IMR-90 (cell line): ENCODE measurements around the gene UBR1. TPM values are rescaled to one million over a fixed set of nuclear protein-coding genes. Genes with fewer than 3 reads are reported as not detected.

Source experiments
- ATAC-seq: fragments of 200-7000 bp; cut with Tn5 transposase; 2 replicates; pipeline ENCODE4 v1.9.1; 2020; ENCODE audit warnings: low read depth, mild to moderate bottlenecking, moderate library complexity
- BruUV-seq: library from RNA; stranded (reverse); fragments of 400-500 nt; replicated peaks from 2 replicates; lab custom pipeline; 2021; lab: Mats Ljungman, UMichigan
- CTCF ChIA-PET: fragments of 300-600 bp; formaldehyde crosslinking; extraction: SDS; loops from one replicate; lab custom pipeline; 2021; ENCODE audit warnings: antibody characterized with exemption; lab: Yijun Ruan, JAX
- POLR2A ChIA-PET: fragments of 300-600 bp; sonication (Branson Sonifier 250); formaldehyde crosslinking; loops from one replicate; lab custom pipeline; 2022; ENCODE audit warnings: antibody characterized with exemption; ENCODE audit not compliant: unreplicated experiment; lab: Charles Lee
- DNase-seq: peaks from one replicate; pipeline ENCODE4 v3.0.0; 2013
- H2AFZ ChIP-seq: replicated peaks from 2 replicates; pipeline ENCODE3; 2013; ENCODE audit warnings: low read length, mild to moderate bottlenecking; ENCODE audit not compliant: poor library complexity
- H2AK5ac ChIP-seq: 2 replicates; pipeline ENCODE4 v1.6.1; 2013; ENCODE audit warnings: low read depth, low read length, inconsistent platforms
- H2AK9ac ChIP-seq: replicated peaks from 2 replicates; pipeline ENCODE3; 2013; ENCODE audit warnings: mild to moderate bottlenecking, low read depth, low read length, moderate library complexity; ENCODE audit not compliant: poor library complexity
- H2BK120ac ChIP-seq: 2 replicates; pipeline ENCODE4 v1.6.1; 2013; ENCODE audit warnings: low read depth, low read length, inconsistent platforms
- H2BK15ac ChIP-seq: 3 replicates; pipeline ENCODE4 v1.6.1; 2013; ENCODE audit warnings: low read depth, low read length, inconsistent platforms
- H2BK20ac ChIP-seq: 2 replicates; pipeline ENCODE4 v1.6.1; 2013; ENCODE audit warnings: low read depth, mild to moderate bottlenecking, inconsistent platforms, low read length, moderate library complexity
- H2BK5ac ChIP-seq: 2 replicates; pipeline ENCODE4 v1.6.1; 2013; ENCODE audit warnings: mild to moderate bottlenecking, low read depth, low read length, inconsistent platforms; ENCODE audit not compliant: poor library complexity, severe bottlenecking
- H3K14ac ChIP-seq: replicated peaks from 2 replicates; pipeline ENCODE4 v1.6.1; 2013; ENCODE audit warnings: low read depth, low read length, inconsistent platforms
- H3K18ac ChIP-seq: 2 replicates; pipeline ENCODE4 v1.6.1; 2013; ENCODE audit warnings: low read depth, low read length, control low read depth
- H3K23ac ChIP-seq: 2 replicates; pipeline ENCODE4 v1.6.1; 2013; ENCODE audit warnings: low read depth, low read length, inconsistent platforms
- H3K27ac ChIP-seq: 2 replicates; pipeline ENCODE4 v1.5.1; 2013; ENCODE audit warnings: mild to moderate bottlenecking, control low read depth, low read length; ENCODE audit not compliant: insufficient read depth
- H3K27me3 ChIP-seq: 2 replicates; pipeline ENCODE4 v1.6.1; 2013; ENCODE audit warnings: low read length; ENCODE audit not compliant: control insufficient read depth, insufficient read depth
- H3K36me3 ChIP-seq: 2 replicates; pipeline ENCODE4 v1.6.1; 2013; ENCODE audit warnings: low read length, mixed read lengths; ENCODE audit not compliant: control insufficient read depth, insufficient read depth
- H3K4ac ChIP-seq: 2 replicates; pipeline ENCODE4 v1.6.1; 2013; ENCODE audit warnings: low read depth, low read length, inconsistent platforms
- H3K4me1 ChIP-seq: 2 replicates; pipeline ENCODE4 v1.6.1; 2013; ENCODE audit warnings: low read length, mixed read lengths; ENCODE audit not compliant: control insufficient read depth, insufficient read depth
- H3K4me2 ChIP-seq: 2 replicates; pipeline ENCODE4 v1.6.1; 2013; ENCODE audit warnings: low read depth, mild to moderate bottlenecking, control low read depth, low read length, moderate library complexity
- H3K4me3 ChIP-seq: 2 replicates; pipeline ENCODE4 v1.5.1; 2013; ENCODE audit warnings: low read depth, mild to moderate bottlenecking, control low read depth, low read length, moderate library complexity; ENCODE audit not compliant: insufficient read depth
- H3K56ac ChIP-seq: 2 replicates; pipeline ENCODE4 v1.6.1; 2013; ENCODE audit warnings: low read length, inconsistent platforms; ENCODE audit not compliant: insufficient read depth; ENCODE audit errors: extremely low read depth
- H3K79me1 ChIP-seq, 2 experiments: 2 replicates each; pipeline ENCODE4 v1.6.1; 2013; ENCODE audit warnings: low read length in 2 of 2, inconsistent platforms in 1 of 2, low read depth in 1 of 2
- H3K9ac ChIP-seq: 2 replicates; pipeline ENCODE4 v1.6.1; 2013; ENCODE audit warnings: low read depth, low read length, control low read depth
- H3K9me1 ChIP-seq: 2 replicates; pipeline ENCODE4 v1.6.1; 2013; ENCODE audit warnings: low read length, inconsistent platforms; ENCODE audit not compliant: insufficient read depth
- H3K9me3 ChIP-seq: 2 replicates; pipeline ENCODE4 v1.6.1; 2013; ENCODE audit warnings: low read length; ENCODE audit not compliant: control insufficient read depth, insufficient read depth
- H4K20me1 ChIP-seq: 2 replicates; pipeline ENCODE4 v1.6.1; 2013; ENCODE audit warnings: low read length, inconsistent platforms; ENCODE audit not compliant: insufficient read depth
- H4K5ac ChIP-seq: 2 replicates; pipeline ENCODE4 v1.6.1; 2013; ENCODE audit warnings: mild to moderate bottlenecking, low read depth, low read length, control low read depth
- H4K8ac ChIP-seq, 2 experiments: 2 replicates each; pipeline ENCODE4 v1.6.1; 2013; ENCODE audit warnings: low read depth in 2 of 2, low read length in 2 of 2, control low read depth in 1 of 2, inconsistent platforms in 1 of 2
- H4K91ac ChIP-seq: 2 replicates; pipeline ENCODE4 v1.6.1; 2013; ENCODE audit warnings: low read depth, low read length, inconsistent platforms; ENCODE audit not compliant: insufficient read depth
- BHLHE40 ChIP-seq: fragments of 150-350 bp; IDR thresholded peaks from 2 replicates; pipeline ENCODE4 v1.6.1; 2016; ENCODE audit warnings: mild to moderate bottlenecking, low read depth, low read length
- CEBPB ChIP-seq: IDR thresholded peaks from 2 replicates; pipeline ENCODE4 v1.6.1; 2012; ENCODE audit warnings: low read depth, low read length, improper control_type of control experiment
- CHD1 ChIP-seq: IDR thresholded peaks from 2 replicates; pipeline ENCODE4 v1.6.1; 2012; ENCODE audit warnings: low read depth, low read length, improper control_type of control experiment
- CTCF ChIP-seq: conservative IDR thresholded peaks from 2 replicates; pipeline ENCODE4 v1.5.1; 2012; ENCODE audit warnings: mild to moderate bottlenecking, low read depth, low read length, improper control_type of control experiment
- ELK1 ChIP-seq: fragments of 150-350 bp; IDR thresholded peaks from 2 replicates; pipeline ENCODE4 v1.6.1; 2016; ENCODE audit warnings: low read depth, mild to moderate bottlenecking, low read length, moderate library complexity, borderline replicate concordance
- FOS ChIP-seq: fragments of 150-350 bp; IDR thresholded peaks from 2 replicates; pipeline ENCODE4 v1.6.1; 2016; ENCODE audit warnings: low read depth, low read length
- NFE2L2 ChIP-seq: fragments of 150-350 bp; IDR thresholded peaks from 2 replicates; pipeline ENCODE4 v1.6.1; 2016; ENCODE audit warnings: low read depth, mild to moderate bottlenecking, low read length
- POLR2A ChIP-seq: IDR thresholded peaks from 2 replicates; pipeline ENCODE4 v1.6.1; 2012; ENCODE audit warnings: mild to moderate bottlenecking, low read depth, low read length
- RAD21 ChIP-seq: IDR thresholded peaks from 2 replicates; pipeline ENCODE4 v1.6.1; 2012; ENCODE audit warnings: low read length, improper control_type of control experiment
- RCOR1 ChIP-seq: IDR thresholded peaks from 2 replicates; pipeline ENCODE4 v1.6.1; 2012; ENCODE audit warnings: mild to moderate bottlenecking, low read length, improper control_type of control experiment; ENCODE audit not compliant: insufficient replicate concordance
- RFX5 ChIP-seq: IDR thresholded peaks from 2 replicates; pipeline ENCODE4 v1.8.0; 2012; ENCODE audit warnings: low read depth, mild to moderate bottlenecking, low read length, moderate library complexity
- SMC3 ChIP-seq: fragments of 150-350 bp; IDR thresholded peaks from 2 replicates; pipeline ENCODE4 v1.6.1; 2016; ENCODE audit warnings: low read depth, mild to moderate bottlenecking, antibody characterized with exemption, low read length, moderate library complexity
- USF2 ChIP-seq: fragments of 150-350 bp; IDR thresholded peaks from 2 replicates; pipeline ENCODE4 v1.6.1; 2017; ENCODE audit warnings: mild to moderate bottlenecking, antibody characterized with exemption, low read length, low read depth
- WGBS, 2 experiments: methylation state at CpG; one replicate each; pipeline versions ENCODE4 v1.1.5 to v1.1.7; 2013; ENCODE audit warnings: missing lambda C conversion rate in 2 of 2; ENCODE audit not compliant: insufficient read length in 1 of 2; ENCODE audit errors: extremely low coverage in 2 of 2; 5-methylcytosine and 5-hydroxymethylcytosine counted together
- dilution Hi-C: fragments of 300-500 bp; cut with HindIII; formaldehyde crosslinking; loops from one replicate; pipeline ENCODE4 v1.14.3; 2018; ENCODE audit warnings: low sequenced_read_pairs; ENCODE audit not compliant: unreplicated experiment
- in situ Hi-C: fragments of 300-500 bp; cut with MboI; formaldehyde crosslinking; loops from 3 replicates; pipeline ENCODE4 v1.14.3; 2019; ENCODE audit warnings: low sequenced_read_pairs, inconsistent platforms, mixed read lengths
- intact Hi-C: fragments of 100-400 bp; cut with micrococcal nuclease; formaldehyde crosslinking; loops from 2 replicates; pipeline ENCODE4 v1.10.0; 2022
- polyA plus RNA-seq, 3 experiments: library from polyadenylated mRNA; depleted of rRNA; stranded (reverse); fragments of >200 nt; gene quantifications; 2 replicates each; pipeline ENCODE4 v1.2.3, GENCODE V29; 2012; ENCODE audit warnings: low replicate concordance in 1 of 3
- total RNA-seq: library from RNA; depleted of rRNA; stranded (reverse); fragments of >200 nt; gene quantifications from 2 replicates; pipeline ENCODE4 v1.2.3, GENCODE V29; 2012

The UBR1 gene
- total and polyA plus RNA-seq, 2 of the 4 experiments (the other 2 are of a cell fraction) = 6.5 to 30.1 TPM

GRCh38 chr15:42971830-42972229 is 134.0 kb downstream of the UBR1 start:
- Histone ChIP-seq H4K91ac (no peak overlapping the region), H3K9ac (no peak overlapping the region), H2BK5ac (no peak overlapping the region), H2BK120ac (no peak overlapping the region), H3K9me3 (no peaks in the 10 kb centered on the region), H3K27me3 (no peaks in the 10 kb centered on the region), H3K36me3 (peaks cover 28% of the 10 kb centered on the region), H3K56ac (no peak overlapping the region), H3K4ac (no peak overlapping the region), H3K4me1 (no peaks in the 10 kb centered on the region), H3K4me3 (no peak overlapping the region), H3K4me2 (no peak overlapping the region), H2BK20ac (no peak overlapping the region), H2AK9ac (no peak overlapping the region), H3K23ac (no peak overlapping the region), H3K18ac (no peak overlapping the region), H4K8ac (no peak overlapping the region), H2BK15ac (no peak overlapping the region), H2AFZ (no peak overlapping the region), H4K5ac (no peak overlapping the region), H3K27ac (no peak overlapping the region), H2AK5ac (no peak overlapping the region), H4K20me1 (no peaks in the 10 kb centered on the region), H3K14ac (no peak overlapping the region), H3K9me1 (no peaks in the 10 kb centered on the region), H3K79me1 (no peaks in the 10 kb centered on the region; a peak in 2 of 4 replicates)
- no TSS peak for BruUV-seq
- POLR2A ChIA-PET = no interaction called here
- WGBS, 2 experiments = no CpG with 5 or more reads among the region's 1 CpG
- ATAC-seq (no peak), DNase-seq (no peak)
- dilution Hi-C loops = no loop called here
- in situ Hi-C loops = no loop called here
- no peak for TF ChIP-seq NFE2L2
- TF ChIP-seq POLR2A = no peak
- TF ChIP-seq USF2 = no peak
- TF ChIP-seq CTCF = no peak
- TF ChIP-seq RAD21 = no peak
- TF ChIP-seq BHLHE40 = no peak
- TF ChIP-seq ELK1 = no peak
- no peak for TF ChIP-seq RFX5
- TF ChIP-seq CEBPB = no peak
- no peak for TF ChIP-seq RCOR1
- TF ChIP-seq FOS = no peak
- no peak for TF ChIP-seq SMC3
- TF ChIP-seq CHD1 = no peak
- intact Hi-C loops = no loop called here
- CTCF ChIA-PET = no interaction called here
